Measurements from ENCODE around the gene AEBP1. TPM values are rescaled to one million over a fixed set of nuclear protein-coding genes. Genes with fewer than 3 reads are reported as not detected.

AEBP1 gene
- total RNA-seq, 6 experiments from 2014 or later, result 69.7 to 83.2 (median 76.4) TPM

DNA sequence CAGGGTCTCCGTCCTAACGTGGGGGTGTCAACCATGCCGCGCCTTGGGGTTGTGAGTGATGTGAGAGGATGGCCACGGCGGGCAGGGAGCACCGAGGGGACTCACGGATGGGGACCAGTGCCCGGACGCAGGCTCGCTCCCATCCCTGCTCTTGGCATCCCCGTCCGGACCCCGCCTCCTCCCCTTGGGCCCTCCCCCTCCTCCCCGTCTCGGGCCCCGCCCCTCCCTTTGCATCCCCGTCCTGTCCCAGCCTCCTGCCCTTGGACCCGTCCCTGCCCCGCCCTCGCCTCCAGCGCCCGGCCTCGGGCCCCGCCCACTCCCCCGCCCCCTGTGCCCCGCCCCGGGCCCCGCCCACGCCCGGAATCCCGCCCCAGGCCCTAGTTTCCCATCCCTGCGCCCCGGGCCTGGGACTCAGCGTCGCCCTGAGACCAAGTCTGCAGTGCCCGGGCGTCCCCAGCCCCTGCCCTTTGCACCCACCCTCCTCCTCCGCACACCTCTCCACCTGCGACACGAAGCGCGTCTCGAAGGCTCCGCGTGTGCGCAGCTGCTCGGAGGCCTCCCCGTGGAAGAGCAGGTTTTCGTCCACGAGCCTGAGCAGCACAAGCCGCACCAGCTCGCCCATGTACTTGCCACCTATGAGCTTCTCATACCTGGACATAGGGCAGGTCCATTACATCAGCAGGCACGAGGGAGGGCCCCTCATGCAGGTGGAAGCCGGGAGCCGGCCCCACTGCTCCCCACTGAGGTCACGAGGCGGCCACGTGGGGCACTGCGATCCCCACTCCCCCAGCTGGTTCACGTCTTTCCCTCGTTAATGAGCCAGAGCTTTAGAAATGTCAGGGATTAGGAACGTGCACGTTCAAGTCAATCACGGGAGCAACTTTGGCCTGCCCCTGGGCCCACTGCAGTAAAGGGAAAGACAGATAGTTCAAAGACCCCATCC, 42.1 kb downstream of the AEBP1 start:
- TF ChIP-seq, protein P1, sequence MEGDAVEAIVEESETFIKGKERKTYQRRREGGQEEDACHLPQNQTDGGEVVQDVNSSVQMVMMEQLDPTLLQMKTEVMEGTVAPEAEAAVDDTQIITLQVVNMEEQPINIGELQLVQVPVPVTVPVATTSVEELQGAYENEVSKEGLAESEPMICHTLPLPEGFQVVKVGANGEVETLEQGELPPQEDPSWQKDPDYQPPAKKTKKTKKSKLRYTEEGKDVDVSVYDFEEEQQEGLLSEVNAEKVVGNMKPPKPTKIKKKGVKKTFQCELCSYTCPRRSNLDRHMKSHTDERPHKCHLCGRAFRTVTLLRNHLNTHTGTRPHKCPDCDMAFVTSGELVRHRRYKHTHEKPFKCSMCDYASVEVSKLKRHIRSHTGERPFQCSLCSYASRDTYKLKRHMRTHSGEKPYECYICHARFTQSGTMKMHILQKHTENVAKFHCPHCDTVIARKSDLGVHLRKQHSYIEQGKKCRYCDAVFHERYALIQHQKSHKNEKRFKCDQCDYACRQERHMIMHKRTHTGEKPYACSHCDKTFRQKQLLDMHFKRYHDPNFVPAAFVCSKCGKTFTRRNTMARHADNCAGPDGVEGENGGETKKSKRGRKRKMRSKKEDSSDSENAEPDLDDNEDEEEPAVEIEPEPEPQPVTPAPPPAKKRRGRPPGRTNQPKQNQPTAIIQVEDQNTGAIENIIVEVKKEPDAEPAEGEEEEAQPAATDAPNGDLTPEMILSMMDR (IDR thresholded peaks at IDR 0.05), result no peak
- Mint-ChIP-seq H3K9me3 (no peaks in the 10 kb centered on the region), H3K36me3 (ENCODE audit: low read depth) (no peaks in the 10 kb centered on the region), H3K4me1 (ENCODE audit: low read depth) (peaks cover 15% of the 10 kb centered on the region), H3K27ac (no peak overlapping the region), H3K27me3 (ENCODE audit: insufficient read depth) (no peaks in the 10 kb centered on the region; the same call in none of the 2 replicates), H3K4me3 (peak overlapping the region; percentile 50)
- no peak for DNase-seq

DNA sequence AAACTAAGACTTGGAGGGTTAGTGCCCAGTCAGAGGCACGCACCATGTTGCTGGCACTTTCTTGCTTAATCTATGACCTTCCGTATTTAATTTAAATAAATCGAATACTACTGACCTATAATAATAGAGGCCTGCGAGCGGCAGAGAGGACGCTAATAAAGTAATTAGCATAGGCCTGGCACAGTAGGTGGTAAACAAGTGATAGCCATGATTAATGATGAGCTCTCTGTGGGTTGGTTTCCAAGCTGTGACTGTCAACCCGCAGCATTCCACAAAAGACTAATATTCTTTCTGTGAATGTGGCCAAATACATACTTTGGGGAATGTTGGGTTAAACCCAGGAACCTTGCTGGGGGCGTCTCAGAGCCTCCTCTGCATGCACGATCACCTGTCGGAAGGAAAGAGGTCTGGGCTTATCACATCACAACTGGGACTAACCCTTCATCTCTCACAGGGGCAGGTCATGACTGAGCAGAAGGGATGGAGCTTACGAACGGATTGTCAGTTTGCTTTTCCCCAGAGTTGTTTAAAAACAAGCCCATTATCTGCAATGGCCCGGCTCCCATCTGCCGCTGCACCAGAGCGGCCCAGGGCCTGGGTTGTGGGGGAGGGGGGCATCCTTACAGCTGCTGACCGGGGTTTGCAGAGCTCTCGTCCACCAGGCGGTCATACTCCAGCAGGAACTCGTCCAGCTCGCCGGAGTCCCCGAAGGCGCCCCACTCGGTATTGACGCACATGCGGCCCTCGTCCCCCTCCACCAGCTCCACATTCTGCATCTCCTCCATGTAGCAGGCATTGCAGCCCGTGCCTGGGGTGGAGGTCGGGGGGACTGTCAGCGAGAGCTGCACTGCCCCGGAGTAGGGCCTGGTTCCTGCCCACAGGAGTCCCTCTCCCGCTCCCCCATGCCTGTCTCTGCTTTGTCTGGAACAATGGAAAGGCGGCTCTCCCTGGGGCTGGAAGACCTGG, 43.2 kb downstream of the AEBP1 start:
- Mint-ChIP-seq H3K9me3 (no peaks in the 10 kb centered on the region), H3K4me1 (ENCODE audit: low read depth) (peaks cover 15% of the 10 kb centered on the region), H3K4me3 (no peak overlapping the region), H3K36me3 (ENCODE audit: low read depth) (no peaks in the 10 kb centered on the region), H3K27ac (no peak overlapping the region), H3K27me3 (ENCODE audit: insufficient read depth) (no peaks in the 10 kb centered on the region; the same call in none of the 2 replicates)
- DNase-seq, result no peak
- TF ChIP-seq, protein P1 (IDR thresholded peaks at IDR 0.05), result no peak

DNA sequence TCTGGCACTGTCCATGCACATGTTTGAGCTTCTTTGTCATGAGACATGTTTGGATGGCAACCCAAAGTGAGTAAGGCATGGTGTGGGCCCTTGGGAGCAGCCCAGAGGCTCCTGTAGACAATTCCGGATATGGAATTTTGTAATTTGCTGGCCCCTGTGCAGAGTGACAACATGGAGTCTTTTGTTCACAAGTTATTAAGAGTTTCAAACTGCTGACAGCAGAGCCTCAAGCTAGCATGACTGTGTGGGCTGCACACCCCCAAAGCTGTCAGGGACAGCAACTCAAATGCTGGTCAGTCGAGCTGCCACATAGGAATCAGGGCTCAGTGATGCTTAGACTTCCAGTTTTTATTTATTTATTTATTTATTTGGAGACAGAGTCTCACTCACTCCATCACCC, 44.0 kb downstream of the AEBP1 start:
- no peaks in the 10 kb centered on the region for H3K36me3 Mint-ChIP-seq (ENCODE audit: low read depth)
- DNase-seq, result no peak
- TF ChIP-seq, protein P1 (IDR thresholded peaks at IDR 0.05), result no peak
- peaks cover 15% of the 10 kb centered on the region for H3K4me1 Mint-ChIP-seq (ENCODE audit: low read depth)
- no peak overlapping the region for H3K27ac Mint-ChIP-seq
- no peaks in the 10 kb centered on the region; the same call in none of the 2 replicates for H3K27me3 Mint-ChIP-seq (ENCODE audit: insufficient read depth)
- H3K9me3 Mint-ChIP-seq, result no peaks in the 10 kb centered on the region
- H3K4me3 Mint-ChIP-seq, result no peak overlapping the region

DNA sequence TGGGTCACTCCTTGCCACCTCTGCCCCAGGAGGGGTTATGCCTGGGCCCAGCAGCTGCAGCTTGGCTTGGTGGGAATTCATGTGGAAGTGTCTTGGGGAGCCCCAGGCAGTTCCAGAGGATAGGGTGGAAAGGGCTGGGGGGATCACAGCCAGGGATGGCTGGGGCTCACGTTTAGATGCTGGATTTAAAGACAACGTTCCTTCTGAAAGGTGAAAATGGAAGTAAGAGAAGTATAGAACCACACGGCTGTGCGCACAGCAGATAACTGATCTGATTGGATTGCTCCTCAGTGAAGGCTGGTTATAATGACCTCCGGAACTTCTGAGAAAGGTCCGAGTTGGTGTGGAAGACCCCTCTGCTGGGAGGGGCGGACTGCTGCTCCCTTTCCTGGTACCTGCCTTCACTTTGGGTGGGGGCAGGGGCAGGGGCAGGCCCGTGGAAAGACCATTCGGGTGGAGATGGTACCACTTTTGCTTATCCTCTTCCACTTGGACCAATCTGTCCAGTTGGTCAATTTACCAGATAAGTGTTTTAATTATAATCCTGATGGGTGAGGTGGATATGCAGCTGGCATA, 44.9 kb downstream of the AEBP1 start:
- H3K27me3 Mint-ChIP-seq (ENCODE audit: insufficient read depth), result no peaks in the 10 kb centered on the region; the same call in none of the 2 replicates
- H3K4me3 Mint-ChIP-seq, result no peak overlapping the region
- H3K9me3 Mint-ChIP-seq, result no peaks in the 10 kb centered on the region
- H3K4me1 Mint-ChIP-seq (ENCODE audit: low read depth), result peaks cover 9% of the 10 kb centered on the region
- no peak overlapping the region for H3K27ac Mint-ChIP-seq
- TF ChIP-seq, protein P1 (IDR thresholded peaks at IDR 0.05), result no peak
- no peaks in the 10 kb centered on the region for H3K36me3 Mint-ChIP-seq (ENCODE audit: low read depth)
- no peak for DNase-seq

Data from HFFc6 (cell line).